UCSD-AML1 (cell line): ENCODE results near the gene KCNJ12.
"Not testable (repeated sequence)": the region's sequence is repeated elsewhere in the genome, so short reads cannot be mapped to it uniquely, and the experiment has no call there.

Experiments
- DNase-seq: peaks from one replicate; lab custom pipeline; 2025; ENCODE audit not compliant: unreplicated experiment; lab: John Stamatoyannopoulos, UW

KCNJ12 gene

GRCh38 chr17:21438316-21439014 is 62.3 kb downstream of the KCNJ12 start:
- DNase-seq, result not testable (repeated sequence)

DNA sequence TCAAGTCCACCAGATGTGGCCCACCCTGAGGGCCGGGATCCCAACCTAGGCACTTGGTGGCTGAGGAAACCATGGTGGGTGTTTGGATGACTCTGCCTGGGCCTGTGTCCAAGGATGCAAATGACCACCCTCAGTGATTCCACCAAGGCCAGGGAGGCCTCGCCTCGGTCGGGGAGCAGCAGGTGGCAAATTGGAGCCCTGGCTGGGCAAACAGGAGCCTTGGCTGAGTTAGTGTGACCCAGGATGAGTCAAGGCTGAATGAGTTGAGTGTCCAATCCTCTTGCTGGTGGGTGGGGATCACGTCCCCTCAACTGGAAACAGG is 62.8 kb downstream of the KCNJ12 start:
- not testable (repeated sequence) for DNase-seq

DNA sequence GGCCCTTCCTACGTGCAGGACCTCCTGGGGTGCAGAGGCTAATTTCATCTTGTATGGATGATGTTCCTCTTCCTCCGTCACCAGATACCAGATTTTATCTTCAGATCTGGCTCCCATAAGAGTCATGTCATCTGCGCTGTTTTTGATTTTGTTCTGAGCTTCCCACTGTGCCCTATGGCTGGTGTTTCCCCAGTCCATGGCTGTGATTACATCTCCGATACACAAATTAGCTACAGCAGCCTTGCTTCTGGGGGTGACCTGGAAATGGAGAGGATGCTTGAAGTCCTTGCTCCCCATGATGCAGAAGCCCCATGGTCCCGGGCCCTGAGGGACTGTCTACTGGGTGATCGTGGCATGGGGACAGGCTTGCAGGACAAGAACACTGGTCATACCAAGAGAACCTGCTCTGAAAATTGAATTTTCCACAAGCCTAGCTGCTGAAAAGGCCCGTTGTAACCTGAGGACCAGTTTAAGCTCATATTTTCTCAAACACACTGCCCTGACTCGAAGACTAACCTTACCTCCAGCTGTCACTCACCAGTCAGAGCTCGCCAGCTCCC is 69.0 kb downstream of the KCNJ12 start:
- no peak for DNase-seq

DNA sequence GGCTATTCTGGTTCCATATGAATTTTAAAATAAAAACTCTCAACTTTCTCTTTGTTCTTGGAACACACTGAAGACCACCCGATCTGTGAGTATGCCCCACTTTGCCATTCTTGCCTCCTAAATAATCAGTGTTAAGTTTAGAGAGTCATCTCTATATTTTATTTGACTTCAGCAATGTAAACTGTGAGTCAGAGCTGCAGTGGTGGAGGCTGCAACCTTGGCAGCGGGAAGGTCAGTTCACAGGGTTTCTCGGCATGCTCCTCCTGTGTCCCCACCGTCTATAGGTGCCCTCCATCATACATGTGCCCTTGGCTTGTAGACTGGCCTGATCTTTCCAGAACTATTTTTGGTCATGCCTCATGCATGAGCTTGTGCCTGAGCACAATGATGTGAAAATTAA is 71.4 kb downstream of the KCNJ12 start:
- DNase-seq, result not testable (repeated sequence)

DNA sequence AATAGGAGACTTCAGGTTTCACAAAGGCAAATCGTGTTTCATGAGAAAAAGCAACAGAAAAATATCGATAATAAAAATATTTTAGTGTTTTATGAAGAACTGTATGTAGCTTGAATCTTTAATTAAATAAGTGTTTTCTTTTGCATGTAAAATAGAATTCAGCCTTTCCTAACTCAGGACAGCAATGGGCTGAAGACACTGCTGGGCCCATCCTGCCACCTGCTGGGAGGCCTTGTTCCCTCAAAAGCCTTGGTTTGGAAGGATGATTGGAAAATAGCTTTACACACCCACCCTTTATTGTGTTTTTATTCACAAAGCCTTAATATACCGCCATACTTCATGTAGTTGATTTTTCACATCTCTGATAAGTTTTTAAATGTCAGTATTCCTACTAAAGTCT is 73.7 kb downstream of the KCNJ12 start:
- not testable (repeated sequence) for DNase-seq

DNA sequence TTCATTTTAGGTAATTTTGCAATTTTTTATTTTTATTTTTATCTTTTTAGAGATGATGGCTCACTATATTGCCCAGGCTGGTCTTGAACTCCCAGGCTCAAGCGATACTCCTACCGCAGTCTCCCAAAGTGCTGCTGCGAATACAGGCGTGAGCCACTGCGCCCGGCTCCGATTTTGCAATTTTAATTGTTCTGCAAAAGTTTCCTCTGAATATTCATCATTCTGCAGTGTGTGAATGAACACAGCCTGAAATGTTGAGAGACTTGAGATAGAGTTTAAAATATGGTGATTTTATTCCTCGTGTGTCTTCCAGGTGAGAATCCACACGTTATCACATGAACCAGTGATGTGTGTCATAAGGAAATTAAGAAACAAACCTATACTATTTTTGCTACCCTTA is 75.8 kb downstream of the KCNJ12 start:
- no peak for DNase-seq

- peak; percentile 54 for DNase-seq
Observed at GRCh38 chr17:21452377-21453143, 76.4 kb downstream of the KCNJ12 start.

DNA sequence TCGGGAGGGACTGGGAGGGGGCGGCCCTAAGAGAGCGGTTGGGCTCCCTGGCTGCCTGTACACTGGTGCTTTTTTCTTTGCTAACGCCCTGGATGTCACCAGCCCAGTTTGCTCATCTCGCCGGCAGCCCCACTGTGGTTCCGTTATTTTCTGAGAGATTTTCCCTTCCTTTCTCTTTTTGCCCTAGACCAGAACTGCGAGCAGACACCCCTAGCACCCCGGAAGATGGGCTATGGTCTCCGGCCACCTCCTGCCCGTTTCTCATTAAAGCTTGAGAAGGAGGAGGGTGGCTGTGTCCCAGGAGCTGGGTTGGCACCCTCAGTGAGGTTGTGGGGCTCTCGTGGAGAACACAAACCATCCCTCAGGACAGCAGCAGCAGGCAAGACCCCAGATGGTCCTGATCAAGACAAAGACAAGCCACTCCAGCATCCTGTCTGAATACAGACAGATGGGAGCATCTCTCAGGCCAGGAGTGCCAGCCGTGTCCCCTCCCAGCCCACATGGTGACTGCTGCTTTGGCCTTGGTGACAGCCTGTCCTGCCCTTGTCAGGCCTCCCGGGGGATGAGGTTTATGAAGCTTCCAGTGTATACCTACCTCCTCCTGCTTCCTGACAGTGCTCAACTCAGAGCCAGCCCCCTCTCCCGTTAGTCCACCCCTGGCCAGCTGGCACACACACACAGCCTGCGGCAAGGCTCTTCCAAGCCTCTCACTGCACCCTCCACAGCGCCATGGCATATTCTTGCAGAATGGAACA is 77.2 kb downstream of the KCNJ12 start:
- DNase-seq, result no peak

DNA sequence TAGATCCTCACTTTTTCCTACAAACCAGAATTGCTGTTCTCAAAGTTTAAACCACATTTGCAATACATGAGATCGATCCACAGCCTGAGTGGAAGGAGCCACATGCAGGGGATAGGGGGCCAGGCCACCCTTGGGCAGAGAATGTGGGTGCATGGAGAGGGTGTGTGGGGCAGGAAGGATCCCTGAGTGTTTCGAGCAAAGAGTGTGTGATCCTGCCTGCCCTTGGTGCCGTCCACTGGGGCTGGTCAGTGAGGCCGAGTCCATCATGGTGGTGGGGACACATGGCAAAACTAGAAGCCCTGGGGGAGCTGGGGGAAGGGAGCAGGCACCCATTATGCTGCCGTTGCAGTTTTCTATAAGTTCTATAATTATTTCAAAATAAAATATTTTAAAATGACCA is 77.8 kb downstream of the KCNJ12 start:
- DNase-seq, result not testable (repeated sequence)

DNA sequence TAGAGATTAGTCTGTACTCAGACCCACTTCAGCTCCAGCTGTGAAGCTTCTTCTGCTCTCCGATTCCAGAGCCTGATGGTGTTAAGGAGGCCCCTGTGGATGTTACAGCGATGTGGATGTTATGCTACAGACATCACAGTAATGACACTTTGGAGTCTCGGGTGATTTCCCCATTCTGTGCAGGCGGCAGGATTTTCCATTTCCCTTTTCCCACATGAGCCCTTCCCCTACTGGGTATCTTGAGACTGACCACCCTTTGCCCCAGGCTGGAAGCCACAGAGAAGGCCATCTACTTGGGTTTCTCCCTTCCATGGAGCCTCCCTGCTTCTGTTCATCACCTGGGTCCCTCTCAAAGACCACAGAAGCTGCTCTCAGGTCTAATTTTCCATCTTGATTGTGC is 78.3 kb downstream of the KCNJ12 start:
- DNase-seq, result no peak

DNA sequence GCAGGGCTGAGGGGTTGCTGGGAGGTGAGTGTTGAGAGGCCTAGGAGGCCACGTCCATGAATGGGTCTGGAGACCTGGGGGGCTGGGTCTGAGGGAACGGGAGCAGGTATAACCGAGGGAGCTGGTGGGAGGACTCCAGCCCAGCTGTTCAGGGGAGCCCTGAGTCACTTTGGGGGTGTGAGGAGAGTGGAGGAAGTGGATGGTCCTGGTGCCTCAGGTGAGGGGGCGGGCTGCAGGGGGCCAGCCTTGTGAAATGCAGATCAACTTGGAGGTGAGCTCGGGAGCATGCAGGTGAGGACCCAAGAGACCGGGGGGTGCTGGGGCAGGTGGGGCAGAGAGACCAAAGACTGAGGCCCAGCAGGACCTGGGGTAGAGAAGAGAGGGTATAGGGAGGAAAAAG is 79.6 kb downstream of the KCNJ12 start:
- no peak for DNase-seq

DNA sequence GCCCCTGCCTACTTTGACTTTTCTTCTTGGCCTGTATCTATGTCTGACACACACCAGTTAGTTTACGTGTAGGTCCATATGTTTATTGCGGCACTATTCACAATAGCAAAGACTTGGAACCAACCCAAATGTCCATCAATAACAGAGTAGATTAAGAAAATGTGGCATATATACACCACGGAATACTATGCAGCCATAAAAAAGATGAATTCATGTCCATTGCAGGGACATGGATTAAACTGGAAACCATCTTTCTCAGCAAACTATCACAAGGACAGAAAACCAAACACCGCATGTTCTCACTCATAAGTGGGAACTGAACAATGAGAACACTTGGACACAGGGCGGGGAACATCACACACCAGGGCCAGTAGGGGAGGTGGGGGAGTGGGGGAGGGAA is 80.3 kb downstream of the KCNJ12 start:
- DNase-seq, result not testable (repeated sequence)

- peak; percentile 90 for DNase-seq
Observed at GRCh38 chr17:21457051-21458026, 81.2 kb downstream of the KCNJ12 start.

DNA sequence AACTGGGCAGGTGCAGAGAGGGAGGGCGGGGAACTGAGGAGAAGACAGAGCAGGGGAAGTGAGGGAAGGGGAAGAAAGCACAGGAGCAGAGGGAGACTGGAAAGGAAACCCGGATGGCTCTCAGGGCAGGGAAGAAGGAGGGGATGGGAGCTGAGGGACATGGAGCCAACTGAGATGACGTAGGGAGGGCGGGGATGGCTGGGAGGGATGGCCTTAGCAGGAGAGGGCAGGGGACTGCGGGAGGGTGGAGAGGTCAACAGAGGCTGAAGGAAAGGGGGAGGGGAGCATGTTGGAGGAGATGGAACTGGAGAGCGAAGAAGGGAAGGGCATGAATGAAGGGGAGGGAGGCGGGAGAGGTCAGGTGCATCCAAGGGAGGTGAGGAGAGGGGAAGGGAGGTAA is 81.9 kb downstream of the KCNJ12 start:
- no peak for DNase-seq

DNA sequence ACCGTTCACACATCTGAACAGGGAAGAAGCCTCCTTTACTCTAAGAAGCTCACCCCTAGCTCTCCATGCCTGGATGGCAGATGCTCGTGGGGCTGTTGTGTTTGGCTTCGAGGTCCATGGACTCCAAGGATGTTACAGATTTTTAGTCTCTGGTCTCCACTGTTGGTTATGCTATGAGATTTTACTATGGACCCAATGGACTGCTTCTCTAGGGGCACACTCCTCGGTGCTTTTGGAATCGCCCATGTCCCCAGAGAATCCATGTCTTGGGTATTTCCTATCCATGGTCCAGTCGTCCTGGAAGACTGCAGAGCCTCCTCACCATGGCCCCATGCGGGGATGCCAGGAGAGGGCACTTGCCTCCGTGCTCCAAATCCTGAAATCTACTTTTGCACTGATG is 83.4 kb downstream of the KCNJ12 start:
- DNase-seq, result no peak

GRCh38 chr17:21460358-21460757 is 84.2 kb downstream of the KCNJ12 start:
- no peak for DNase-seq

DNA sequence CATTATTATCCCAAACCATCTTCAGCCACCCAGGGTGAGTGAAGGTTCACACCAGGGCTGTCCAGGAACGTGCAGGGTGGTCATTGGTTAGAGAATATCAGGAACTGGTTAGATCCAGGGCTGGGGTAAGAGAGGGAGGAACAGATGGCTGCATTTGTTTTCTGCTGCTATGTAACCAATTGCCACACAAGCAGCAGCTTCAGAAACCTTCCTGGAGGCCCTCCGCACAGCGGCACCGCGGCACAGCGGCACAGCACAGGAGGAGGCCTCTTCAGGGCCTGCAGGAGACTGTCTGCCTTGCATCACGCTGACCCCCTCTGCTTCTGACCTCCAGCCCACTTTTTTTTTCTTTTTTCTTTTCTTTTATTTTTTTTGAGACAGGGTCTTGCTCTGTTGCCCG is 86.1 kb downstream of the KCNJ12 start:
- DNase-seq, result no peak

GRCh38 chr17:21463204-21463661 is 87.1 kb downstream of the KCNJ12 start:
- no peak for DNase-seq

DNA sequence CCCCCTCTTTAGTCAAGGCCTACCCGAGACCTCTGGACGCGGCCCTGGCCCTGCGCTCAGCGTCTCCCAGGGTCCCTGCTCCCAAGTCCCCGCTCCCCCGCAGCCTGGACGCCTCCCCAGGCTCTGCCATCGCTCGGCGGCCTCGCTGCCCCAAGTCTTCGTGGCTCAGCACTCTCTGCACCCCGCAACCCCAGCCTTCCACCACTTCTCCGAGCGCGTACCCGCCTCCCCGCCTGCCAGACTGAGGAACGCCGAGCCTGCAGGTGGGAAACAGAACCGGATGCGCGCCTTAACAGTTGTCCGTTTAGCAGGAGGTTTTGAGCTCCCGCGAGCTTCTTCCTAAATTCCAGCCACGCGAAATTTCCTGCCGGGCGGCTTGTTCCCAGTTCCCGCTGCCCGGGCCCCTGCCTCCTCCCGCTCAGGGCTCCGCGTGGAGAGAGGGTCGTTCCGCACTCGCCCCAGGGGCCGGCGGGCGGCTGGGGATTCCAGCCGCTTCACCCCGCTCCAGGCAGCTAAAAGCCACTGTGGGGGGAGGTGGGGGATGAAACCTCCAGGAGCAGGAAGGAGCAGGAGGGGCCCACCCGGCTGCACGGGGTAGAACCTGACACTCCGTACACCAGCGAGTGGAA is 87.7 kb downstream of the KCNJ12 start:
- DNase-seq, result no peak

DNA sequence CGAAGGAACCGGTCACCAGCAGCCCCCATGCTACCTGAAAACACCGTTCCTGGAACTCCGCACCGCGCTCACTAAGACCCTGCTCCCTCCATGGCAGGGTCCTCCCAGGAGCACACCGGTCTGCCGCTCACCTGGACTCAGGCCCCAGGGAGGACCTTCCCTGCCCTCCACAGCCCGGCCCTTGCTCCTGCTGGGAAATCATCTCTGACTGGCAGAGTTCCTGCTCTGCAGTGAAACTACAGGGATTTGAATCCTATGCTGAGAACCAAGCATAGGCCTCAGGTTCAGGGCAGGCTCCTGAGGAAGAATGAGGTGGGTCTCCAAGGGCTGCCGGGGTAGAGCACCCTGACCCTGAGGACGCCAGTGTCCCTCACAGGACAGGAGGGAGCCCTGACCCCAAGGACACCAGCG is 88.5 kb downstream of the KCNJ12 start:
- no peak for DNase-seq
